GDM1 (cell line): ENCODE results near the gene TIPARP.
A peak's percentile ranks its signal among the peaks of the same experiment; 100 is the strongest.

Source experiments
- DNase-seq: peaks from one replicate; lab custom pipeline; 2025; lab: John Stamatoyannopoulos, UW

Gene TIPARP, protein sequence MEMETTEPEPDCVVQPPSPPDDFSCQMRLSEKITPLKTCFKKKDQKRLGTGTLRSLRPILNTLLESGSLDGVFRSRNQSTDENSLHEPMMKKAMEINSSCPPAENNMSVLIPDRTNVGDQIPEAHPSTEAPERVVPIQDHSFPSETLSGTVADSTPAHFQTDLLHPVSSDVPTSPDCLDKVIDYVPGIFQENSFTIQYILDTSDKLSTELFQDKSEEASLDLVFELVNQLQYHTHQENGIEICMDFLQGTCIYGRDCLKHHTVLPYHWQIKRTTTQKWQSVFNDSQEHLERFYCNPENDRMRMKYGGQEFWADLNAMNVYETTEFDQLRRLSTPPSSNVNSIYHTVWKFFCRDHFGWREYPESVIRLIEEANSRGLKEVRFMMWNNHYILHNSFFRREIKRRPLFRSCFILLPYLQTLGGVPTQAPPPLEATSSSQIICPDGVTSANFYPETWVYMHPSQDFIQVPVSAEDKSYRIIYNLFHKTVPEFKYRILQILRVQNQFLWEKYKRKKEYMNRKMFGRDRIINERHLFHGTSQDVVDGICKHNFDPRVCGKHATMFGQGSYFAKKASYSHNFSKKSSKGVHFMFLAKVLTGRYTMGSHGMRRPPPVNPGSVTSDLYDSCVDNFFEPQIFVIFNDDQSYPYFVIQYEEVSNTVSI

DNA sequence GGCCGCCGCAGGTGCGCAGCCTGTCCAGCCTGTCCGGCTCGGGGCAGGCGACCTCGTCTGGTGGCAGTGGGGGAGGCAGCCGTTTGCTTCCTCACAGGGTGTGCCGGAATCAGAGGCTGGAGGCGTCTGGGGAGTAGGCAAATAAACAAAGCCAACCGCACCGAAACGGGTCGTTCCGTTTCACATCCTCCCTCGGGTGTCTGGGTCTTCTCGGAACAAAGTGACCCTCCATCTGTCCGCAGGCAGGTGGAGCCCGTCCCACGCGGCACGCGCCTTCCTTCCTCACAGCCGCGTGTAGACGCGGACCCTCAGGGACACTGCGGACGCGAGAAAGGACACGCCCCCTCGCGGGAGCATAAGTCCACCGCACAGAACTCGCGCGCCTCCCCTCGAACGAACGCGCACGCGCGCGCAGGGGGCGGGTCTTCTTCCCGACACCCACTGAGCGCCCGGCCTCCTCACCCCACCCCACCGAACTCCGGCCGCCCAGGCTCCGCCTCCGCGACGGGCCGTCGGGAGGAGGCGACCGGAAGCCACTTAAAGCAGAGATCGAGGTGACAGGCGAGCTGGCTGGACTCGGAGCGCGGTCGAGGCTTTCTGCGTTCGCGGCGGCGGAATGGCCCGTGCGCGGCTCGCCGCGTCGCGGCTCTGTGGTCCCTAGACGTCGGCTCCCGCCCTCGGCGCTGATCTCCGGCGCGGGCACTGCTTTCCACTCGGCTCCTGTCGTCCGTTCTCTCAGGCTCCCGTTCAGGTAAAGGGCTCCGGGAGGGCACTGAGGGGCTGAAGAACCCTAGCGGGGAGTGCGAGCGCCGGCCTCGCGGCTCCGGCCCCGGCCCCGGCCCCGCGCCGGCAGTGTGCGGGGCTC, at the start of gene TIPARP:
Gene TIPARP, plus strand, starts transcription at position 545 of the 865 bp plus-strand sequence. CDS start 3,108 bp downstream, outside the sequence.
- peak; percentile 98 for DNase-seq

DNA sequence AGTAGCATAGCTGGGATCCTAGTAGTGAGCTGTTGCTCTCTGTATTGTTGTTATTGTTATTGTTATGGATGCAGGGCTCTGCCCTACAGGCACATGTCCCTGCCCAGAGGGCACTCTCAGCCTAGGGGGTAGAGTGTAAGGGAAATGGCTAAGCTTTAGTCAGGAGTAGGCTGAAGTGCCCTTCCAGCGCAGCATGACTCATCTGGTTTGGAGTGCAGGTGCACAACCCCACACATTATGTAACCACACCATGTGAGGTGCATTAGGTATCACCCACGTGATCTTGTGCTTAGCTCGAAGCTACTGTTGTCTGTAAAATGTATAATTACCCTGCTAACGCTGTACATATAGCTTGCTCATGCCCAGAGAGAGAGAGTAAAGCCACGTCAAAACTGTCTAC, 48.3 kb upstream of the TIPARP start:
- DNase-seq: no peak

DNA sequence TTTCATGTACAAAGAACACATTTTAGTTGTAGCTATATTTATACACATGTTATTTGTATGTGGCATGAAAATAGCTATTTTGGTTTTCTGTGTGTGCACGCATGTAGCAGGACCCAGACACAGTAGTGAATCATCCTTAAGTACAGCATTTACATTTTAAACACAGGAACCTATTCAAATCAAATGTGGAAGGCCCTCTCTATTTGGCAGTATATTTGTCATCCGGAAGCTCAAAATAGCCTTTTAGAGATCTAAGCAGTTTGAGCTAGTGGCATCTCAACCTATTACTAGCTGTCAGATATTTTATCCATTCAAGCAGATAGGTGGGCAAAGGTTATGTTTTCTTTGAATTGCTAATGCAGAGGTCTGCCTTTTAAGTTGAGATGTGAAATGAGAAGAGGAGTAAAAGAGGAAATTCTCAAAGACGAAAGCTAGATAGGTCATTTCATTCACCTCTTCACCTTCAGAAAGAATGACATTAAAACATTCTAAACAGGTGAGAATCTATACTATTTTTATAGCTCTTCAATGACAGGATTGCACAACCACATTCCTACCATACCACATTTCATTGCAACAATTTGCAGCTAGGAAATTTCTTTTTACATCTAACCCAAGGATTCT, 46.3 kb upstream of the TIPARP start:
- no peak for DNase-seq

DNA sequence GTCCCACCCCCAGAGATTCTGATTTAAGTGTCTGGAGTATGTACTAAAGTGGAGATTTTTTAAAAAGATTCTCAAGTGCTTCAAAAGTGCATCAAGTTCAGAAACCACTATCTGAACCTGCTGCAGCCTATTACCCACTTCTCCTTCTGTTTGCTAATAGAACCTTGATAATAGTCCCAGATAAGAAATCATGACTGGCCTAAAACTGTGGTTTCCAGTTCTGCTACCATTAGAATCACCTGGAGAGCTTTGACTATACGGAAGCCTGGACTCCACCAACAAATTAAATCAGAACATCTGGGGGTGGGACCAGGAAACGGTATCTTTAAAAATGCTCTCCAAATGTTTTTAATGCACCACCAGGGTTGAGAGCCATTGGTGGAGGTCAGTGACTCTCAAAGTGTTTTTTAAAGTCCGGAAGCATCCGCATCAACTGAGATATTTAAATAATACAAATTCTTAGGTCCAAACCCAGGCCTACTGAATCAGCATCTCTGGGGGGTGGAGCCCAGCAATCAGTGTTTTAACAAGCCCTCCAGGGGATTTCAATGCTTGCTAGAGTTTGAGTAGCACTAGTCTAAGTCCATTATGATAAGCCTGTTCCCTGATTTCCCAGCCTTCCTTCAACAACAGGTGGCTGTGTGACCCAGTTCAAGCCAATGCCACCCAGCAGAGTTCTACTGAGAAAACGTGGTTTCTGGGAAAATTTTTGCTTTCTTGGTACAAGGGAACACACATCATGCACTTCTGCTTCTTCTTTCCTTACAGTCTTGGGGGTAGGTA, 45.4 kb upstream of the TIPARP start:
- no peak for DNase-seq

DNA sequence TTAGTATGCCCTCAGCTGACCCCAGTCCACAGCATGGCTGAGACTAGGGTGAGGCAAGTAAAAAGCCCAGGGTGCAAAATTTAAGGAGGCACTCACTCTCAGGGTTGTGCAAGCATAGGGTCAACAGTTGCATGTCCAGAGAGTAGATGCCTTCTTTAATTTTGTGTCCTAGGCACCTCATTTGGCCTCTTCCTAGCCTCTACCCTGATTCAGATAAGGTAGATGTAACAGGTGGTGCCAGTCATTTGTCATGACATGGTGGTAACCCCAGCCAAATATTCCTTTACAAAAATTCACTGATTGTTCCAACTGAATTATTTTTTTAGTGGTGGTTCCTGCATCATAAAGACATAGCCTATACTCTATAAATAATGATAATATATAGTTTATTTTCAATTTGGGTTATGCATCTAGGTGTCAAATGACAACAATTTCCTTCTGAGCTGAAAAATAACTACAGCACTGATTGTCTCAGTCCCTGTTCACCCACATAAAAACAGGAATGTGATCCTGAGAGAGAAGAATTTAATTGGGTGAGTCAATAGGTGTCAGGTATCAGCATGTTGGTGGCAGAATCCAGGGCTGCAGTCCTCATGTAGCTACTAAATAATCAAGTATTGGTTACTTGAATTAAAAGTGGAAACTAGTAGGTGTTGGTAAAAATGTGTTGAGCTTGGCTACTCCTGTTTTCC, 44.2 kb upstream of the TIPARP start:
- DNase-seq: no peak

DNA sequence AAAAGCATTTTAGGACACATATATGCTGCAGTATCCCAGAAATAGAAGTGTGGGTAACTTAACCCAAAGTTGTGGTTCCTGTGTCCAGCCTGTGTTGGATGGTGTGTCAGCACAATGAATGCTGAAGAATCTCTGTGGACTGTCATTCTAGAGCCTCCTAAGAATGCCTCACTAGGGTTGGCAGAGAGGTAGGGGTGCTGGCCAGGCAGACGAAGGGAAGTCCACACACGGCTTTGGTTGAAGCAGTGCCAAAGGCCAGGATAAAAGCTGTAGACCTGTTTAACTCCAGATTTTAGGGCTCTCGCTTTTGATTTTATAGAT, 43.7 kb upstream of the TIPARP start:
- DNase-seq: no peak

DNA sequence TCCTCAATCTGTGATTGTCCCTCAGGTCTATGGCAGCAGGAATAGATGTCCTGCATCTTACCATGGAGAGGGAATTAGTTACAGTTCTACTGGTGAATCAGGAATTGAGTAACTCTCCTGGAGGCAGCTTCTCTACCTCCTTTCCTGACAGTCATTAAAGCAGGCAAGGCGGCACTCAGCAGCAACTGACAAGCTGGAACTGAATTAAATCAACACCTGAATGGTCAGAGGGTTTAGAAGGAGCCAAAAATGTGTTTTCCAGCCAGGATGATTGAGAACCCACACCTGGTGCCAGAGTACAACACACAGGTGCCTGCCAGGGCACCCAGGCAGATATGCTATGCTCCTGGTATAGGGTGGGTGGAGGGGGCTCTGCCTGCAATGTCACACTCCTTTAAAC, 43.1 kb upstream of the TIPARP start:
- DNase-seq: no peak

DNA sequence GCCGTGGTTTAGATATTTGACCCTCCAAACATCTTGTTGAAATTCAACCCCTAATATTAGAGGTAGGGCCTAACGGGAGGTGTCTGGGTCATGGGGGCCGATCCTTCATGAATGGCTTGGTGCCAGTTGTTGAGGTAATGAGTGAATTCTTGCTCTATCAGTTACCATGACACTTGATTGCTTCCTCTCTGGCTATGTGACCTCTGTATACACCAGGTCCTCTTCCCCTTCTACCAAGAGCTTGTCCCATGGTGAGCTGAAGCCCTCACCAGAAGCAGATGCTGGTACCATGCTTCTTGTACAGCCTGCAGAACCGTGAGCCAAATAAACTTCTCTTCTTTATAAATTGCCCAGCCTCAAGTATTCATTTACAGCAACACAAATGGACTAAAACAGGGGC, 41.8 kb upstream of the TIPARP start:
- DNase-seq: no peak

DNA sequence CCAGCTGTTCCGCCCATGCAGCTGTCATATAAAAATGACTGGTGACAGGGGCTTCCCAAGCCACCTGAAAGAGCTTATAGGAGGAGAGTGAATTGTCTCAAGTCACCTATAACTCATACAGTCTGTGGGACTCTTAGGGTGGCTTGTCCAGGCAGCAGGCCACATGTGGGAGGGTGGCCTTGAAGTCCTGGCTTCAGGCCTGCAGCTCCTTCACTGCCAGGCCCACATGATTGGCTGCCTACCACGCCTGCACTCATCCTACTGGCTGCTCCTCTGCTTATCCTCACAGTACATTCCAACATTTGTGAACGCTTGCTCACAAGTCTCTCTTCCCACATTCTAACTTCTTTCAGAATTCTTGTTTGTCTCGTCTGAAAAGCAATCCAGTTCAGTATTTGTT, 41.1 kb upstream of the TIPARP start:
- no peak for DNase-seq

DNA sequence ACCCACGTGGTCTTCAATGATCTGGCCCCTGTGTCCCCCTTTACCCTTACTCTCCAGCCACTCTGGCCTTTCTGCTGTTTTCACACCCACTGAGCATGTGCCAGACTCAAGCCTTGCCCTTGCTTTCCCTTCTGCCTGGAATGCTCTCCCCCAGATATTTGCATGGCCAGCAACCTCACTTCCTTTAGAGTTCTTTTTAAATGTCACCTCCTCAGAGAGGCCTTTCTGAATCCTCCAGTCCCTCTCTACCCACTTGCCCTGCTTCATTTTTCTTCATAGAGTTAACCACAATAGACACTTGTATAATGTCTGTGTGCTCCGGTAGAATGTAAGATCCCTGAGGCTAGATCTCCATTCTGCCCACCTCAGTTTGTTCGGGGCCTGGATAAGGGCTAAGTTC, 39.4 kb upstream of the TIPARP start:
- no peak for DNase-seq

DNA sequence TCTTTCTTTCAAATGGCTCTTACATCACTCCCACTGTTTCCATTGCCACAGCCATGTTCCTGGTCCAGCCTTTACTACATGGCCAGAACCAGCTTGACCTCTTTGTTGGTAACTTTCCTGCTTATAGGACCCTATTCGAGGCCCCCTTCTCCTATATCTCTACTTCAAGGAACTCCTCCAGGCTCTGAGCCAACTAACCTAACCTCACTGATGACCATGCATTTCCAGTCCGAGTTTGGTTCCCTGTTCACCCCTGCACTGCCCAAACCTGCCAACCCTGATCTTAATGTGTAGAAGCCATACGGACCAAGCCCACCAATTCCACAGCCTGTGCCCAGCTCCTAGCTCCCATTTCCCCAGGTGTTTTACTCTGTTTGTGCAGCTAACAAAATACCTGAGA, 38.4 kb upstream of the TIPARP start:
- DNase-seq: no peak

DNA sequence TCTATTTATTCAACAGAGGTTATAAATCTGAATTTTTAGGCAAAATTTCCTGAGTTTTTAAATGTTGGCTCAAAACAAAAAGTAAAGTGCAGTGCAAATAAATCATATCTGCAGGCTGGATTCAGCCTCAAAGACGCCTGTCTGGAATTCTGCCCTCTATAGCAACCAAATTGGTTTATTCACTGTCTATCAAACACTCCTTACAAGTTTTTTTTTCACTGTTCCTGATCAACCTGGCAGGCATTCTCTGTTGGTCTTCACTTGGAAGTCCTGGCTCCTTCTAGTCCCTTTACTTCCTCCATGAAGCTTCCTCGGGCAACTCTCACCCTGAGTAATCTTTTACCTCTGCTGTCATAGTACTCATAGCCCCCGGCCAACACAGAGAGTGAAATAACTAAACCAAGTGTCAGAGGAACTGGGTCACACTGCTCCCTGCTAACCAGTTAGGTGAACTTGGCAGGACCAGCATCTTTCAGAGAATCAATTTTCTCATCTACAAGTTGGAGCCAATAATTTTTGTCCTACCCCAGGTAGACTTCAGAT, 36.8 kb upstream of the TIPARP start:
- DNase-seq: no peak

DNA sequence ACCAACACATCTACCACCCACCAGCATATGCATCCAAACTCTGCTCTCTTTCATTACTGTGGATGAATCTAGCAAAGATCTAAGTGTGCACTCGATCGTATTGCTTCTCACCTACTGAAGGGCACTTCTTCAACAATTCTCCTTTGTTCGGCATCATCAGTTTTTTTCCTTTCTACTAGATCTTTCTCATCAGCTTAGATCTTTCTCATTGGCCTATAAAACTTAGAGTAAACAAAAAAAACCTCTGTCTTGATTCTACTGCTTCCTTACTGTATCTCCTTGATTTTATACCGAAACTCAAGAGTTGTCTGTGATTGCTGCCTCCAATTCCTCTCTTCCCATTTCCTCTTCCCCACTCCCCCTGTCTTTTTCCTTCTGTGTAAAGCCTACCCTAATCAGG, 36.1 kb upstream of the TIPARP start:
- no peak for DNase-seq

DNA sequence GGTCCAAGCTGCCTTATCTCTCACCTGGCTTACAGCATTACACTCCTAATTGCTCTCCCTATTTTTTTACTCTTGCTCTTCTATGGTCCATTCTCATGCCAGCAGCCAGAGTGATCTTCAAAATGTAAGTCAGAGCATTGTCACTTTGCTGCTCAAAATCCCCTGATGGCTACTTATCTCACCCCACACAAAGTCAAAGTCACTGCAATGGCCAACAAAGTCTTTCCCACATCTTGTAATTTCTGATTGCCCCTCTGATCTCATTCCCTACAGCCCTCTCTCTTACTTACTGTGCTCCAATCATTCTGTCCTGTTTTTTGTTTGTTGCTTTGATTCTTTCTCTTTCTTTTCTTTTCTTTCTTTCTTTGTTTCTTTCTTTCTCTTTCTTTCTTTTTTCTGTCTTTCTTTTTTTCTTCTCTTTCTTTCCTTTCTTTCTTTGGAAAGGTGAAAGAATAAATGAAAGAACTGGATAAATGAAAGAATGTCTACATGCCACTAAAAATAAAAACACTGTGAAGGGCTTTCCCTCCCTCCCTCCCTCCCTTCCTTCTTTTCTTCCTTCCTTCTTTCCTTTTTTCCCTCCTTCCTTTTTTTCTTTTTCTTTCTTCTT, 34.9 kb upstream of the TIPARP start:
- DNase-seq: no peak

DNA sequence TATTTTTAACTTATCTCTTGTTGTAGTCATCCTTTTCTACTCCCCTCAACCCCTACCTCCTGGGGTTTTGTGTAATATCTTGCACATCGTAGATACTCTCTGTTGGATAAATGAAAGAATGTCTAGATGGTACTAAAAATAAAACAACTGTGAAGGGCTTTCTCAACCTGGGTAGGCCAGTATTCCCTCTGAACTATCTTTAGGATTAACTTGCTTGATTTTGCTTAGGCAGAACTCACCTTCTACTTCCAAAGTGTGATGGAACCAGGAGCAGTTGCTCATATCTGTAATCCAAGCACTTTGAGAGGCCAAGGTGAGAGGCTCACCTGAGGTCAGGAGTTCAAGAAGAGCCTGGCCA, 32.8 kb upstream of the TIPARP start:
- no peak for DNase-seq

DNA sequence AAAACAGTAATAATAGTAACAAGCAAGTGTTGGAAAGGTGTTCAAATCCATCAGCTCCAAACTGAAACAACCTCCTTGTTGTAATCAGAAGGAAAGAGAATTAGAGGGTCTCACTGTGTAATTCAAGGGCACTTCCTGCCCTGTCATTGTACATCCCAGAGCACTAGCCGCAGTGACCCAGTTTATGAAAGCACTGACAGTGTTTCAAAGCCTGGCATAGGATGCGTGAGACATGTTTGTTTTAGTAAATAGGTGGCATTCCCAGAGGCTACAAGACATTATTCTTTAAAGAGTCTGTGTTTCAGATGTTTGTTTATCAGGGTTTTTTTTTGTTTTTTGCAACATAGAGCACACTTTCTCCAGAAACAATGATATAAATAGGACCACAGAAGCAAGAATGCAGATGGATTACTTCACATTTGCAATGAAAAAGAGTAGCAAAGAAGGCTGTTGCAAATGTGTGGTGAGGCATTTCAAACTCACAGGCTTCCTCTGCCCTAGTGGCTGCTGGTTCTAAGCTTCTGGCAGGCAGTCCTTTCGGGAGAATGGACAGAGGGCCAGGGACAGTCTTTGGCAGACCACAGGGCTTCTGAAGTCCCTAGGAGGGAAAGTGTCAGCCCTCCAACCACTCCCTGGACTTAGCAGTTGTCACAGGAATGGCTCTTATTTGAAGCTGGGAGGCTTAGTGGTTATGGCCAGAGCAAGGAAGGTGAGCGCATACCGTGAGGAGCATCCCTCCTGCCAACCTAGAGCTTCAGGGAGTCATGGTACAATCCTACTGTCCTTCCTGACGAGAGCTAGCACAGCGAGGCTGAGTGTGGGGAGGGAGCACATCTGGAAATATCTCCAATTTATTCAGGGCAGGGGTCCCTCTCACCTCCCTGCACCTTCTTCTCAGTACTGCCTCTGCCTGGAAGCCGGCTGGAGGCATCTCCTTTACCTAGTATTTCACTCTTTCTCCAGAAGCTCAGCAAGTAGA, 31.4 kb upstream of the TIPARP start:
- DNase-seq: no peak

DNA sequence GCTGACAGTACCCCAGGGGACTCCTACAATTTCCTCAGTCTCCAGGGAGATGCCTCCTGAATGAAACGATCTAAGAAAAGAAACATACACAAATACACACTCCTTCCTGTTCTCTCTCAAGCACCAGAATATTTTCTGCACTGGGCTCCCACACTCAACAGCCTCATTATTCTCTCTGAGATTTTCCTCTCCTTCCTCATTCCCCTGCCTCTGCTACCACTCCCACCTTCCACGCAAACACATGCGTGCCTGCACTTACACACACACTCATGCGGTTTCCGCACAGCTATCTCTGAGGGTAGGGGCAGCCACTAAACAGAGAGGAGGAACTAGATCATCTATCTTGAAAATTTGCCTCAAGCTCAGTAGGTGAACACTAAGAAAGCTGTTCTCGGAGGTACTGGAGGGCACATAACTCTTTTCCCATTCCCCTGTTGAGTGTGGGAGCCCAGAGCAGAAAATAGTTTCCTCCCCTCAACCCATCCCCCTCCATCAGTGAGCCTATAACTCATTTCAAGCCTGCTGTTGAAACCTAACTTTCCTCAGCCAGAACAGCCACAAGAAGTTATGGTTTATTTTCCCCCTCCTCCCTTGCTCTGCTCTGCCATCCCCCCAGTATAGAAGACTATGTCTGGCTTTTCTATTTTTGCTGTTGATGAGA, 30.5 kb upstream of the TIPARP start:
- peak; percentile 90 for DNase-seq

DNA sequence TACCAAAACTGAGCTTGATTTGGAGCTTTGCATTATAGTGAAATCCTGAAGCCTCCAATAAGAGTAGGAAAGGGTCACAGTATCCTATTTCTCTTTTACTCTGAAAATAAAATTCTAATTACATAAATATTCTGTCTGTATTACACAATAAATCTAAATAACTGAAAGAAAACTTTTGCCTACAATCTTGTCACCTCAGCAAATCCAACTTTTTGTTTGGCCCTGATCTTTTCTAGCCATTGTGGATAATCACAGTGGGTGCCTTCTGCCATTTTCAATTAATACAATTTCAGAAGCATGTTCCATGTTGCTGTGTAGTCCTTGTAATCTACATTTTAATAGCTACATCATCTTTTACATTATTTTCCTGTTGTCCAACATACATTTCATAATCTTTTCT, 29.4 kb upstream of the TIPARP start:
- DNase-seq: no peak

DNA sequence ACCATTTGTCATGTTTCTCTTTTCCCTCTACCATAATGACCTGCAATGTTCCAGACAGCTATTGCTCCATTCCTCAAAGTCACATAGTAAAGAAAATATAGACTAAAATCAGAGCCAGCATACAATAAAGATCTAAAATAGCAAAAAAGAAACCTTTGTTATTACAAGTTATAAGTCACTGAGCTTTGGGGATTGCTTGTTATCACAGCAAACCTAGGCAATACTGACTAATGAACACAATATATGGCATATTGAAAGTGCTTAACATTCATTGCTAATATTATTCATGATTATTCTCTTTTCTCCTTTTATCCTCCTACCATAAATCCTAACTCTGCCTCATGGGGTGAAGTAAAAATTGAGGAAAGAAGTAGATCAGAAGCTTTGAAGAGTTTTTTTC, 27.4 kb upstream of the TIPARP start:
- DNase-seq: no peak
